ENCODE results near the gene SLC25A39.

DNA sequence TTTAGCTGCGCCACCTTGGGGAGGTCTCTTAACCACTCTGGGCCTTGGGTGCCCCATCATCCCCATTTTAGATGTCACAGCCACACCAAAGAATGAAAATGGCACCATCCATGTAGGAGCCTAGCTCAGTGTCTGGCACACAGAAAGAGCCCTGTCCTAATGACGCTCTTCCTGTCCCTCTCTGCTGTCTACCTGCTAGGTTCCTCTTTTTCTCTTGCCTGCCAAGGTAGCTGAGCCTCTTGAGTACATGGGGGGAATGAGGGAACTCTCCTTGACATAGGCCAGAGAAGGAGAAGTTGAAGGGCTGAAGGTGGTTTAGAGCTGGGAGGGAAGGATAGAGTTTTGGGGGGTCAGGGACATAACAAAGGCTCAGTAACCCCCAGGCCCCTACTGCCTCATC is 14.4 kb downstream of the SLC25A39 start:
- no peak for TF ChIP-seq JUND (CRISPR knock-in tag; IDR thresholded peaks at IDR 0.05)
- TF ChIP-seq ZZZ3 (CRISPR knock-in tag; IDR thresholded peaks at IDR 0.05; ENCODE audit: borderline replicate concordance): no peak
- TF ChIP-seq NPAS2 (CRISPR knock-in tag; IDR thresholded peaks at IDR 0.05; ENCODE audit: borderline replicate concordance): no peak
- no peak for TF ChIP-seq ZKSCAN1 (IDR thresholded peaks at IDR 0.05; ENCODE audit: low read length)
- TF ChIP-seq, protein P1, sequence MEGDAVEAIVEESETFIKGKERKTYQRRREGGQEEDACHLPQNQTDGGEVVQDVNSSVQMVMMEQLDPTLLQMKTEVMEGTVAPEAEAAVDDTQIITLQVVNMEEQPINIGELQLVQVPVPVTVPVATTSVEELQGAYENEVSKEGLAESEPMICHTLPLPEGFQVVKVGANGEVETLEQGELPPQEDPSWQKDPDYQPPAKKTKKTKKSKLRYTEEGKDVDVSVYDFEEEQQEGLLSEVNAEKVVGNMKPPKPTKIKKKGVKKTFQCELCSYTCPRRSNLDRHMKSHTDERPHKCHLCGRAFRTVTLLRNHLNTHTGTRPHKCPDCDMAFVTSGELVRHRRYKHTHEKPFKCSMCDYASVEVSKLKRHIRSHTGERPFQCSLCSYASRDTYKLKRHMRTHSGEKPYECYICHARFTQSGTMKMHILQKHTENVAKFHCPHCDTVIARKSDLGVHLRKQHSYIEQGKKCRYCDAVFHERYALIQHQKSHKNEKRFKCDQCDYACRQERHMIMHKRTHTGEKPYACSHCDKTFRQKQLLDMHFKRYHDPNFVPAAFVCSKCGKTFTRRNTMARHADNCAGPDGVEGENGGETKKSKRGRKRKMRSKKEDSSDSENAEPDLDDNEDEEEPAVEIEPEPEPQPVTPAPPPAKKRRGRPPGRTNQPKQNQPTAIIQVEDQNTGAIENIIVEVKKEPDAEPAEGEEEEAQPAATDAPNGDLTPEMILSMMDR (CRISPR knock-in tag; IDR thresholded peaks at IDR 0.05): no peak
- no peak for TF ChIP-seq EZH2 (conservative IDR thresholded peaks at IDR 0.05; ENCODE audit: low read depth, low read length)
- TF ChIP-seq TCF12 (IDR thresholded peaks at IDR 0.05): no peak
- no peak for TF ChIP-seq TCF12 (CRISPR knock-in tag; IDR thresholded peaks at IDR 0.05)
- TF ChIP-seq, protein P2, sequence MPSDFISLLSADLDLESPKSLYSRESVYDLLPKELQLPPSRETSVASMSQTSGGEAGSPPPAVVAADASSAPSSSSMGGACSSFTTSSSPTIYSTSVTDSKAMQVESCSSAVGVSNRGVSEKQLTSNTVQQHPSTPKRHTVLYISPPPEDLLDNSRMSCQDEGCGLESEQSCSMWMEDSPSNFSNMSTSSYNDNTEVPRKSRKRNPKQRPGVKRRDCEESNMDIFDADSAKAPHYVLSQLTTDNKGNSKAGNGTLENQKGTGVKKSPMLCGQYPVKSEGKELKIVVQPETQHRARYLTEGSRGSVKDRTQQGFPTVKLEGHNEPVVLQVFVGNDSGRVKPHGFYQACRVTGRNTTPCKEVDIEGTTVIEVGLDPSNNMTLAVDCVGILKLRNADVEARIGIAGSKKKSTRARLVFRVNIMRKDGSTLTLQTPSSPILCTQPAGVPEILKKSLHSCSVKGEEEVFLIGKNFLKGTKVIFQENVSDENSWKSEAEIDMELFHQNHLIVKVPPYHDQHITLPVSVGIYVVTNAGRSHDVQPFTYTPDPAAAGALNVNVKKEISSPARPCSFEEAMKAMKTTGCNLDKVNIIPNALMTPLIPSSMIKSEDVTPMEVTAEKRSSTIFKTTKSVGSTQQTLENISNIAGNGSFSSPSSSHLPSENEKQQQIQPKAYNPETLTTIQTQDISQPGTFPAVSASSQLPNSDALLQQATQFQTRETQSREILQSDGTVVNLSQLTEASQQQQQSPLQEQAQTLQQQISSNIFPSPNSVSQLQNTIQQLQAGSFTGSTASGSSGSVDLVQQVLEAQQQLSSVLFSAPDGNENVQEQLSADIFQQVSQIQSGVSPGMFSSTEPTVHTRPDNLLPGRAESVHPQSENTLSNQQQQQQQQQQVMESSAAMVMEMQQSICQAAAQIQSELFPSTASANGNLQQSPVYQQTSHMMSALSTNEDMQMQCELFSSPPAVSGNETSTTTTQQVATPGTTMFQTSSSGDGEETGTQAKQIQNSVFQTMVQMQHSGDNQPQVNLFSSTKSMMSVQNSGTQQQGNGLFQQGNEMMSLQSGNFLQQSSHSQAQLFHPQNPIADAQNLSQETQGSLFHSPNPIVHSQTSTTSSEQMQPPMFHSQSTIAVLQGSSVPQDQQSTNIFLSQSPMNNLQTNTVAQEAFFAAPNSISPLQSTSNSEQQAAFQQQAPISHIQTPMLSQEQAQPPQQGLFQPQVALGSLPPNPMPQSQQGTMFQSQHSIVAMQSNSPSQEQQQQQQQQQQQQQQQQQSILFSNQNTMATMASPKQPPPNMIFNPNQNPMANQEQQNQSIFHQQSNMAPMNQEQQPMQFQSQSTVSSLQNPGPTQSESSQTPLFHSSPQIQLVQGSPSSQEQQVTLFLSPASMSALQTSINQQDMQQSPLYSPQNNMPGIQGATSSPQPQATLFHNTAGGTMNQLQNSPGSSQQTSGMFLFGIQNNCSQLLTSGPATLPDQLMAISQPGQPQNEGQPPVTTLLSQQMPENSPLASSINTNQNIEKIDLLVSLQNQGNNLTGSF (CRISPR knock-in tag; IDR thresholded peaks at IDR 0.05): no peak
- no peak for TF ChIP-seq CBX2 (IDR thresholded peaks at IDR 0.05; ENCODE audit: low read depth, low read length)
- no peak for TF ChIP-seq CBX2 (CRISPR knock-in tag; IDR thresholded peaks at IDR 0.05; ENCODE audit: low read depth)
